Esophagus mucosa (tissue), 1 donor: ENCODE results near the gene MAL. TPM values are rescaled to one million over a fixed set of nuclear protein-coding genes. Genes with fewer than 3 reads are reported as not detected.
A peak's percentile ranks its signal among the peaks of the same experiment; 100 is the strongest.

Experiments
- ATAC-seq: fragments of 200-7000 bp; cut with Tn5 transposase; one replicate; pipeline ENCODE4 v1.9.1; 2020
- total RNA-seq: library from RNA; stranded (reverse); gene quantifications from one replicate; pipeline ENCODE4 v1.2.4, GENCODE V29; 2023
- donor health status: DM: yes; HTN: yes; CAD: no.

MAL gene
- total RNA-seq: 382 TPM

DNA sequence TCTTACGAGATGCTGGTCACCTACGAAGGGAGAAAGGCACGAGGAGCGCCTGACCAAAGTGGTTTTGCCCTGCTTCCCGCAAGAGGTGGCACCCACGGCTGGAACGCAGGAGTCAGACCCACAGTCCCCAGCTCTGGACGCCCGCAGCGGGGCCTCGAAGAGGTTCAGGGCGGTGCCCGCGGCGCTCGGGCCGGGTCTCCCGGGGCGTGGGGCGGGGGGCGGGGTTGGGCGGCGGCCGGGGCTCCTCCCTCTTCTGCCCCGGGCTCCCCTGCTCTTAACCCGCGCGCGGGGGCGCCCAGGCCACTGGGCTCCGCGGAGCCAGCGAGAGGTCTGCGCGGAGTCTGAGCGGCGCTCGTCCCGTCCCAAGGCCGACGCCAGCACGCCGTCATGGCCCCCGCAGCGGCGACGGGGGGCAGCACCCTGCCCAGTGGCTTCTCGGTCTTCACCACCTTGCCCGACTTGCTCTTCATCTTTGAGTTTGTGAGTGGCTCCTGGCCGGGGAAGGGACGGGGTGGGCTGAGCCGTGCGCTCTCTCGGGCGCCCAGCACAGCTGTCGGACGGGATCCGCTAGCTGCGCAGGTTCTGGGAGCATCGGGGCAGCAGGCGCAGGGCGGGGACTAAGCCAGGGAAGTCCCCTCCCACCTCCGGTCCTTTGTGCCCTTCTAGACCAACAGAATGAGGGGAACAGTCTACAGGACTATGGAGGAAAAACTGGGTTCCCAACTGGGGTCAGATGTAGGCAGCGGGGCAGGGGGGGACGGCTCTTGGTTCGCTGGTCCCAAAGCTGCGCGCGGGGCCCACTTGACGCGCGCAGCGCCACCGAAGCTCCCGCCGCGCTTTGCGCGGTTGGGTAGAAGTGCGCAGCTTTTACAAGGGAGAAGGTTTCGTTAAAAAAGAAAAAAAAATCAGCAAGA, at the start of gene MAL:
Gene MAL (plus strand): TSS at position 303 of the 914 bp plus-strand sequence. CDS start 85 bp downstream, at position 388.
- ATAC-seq: peak; percentile 51

DNA sequence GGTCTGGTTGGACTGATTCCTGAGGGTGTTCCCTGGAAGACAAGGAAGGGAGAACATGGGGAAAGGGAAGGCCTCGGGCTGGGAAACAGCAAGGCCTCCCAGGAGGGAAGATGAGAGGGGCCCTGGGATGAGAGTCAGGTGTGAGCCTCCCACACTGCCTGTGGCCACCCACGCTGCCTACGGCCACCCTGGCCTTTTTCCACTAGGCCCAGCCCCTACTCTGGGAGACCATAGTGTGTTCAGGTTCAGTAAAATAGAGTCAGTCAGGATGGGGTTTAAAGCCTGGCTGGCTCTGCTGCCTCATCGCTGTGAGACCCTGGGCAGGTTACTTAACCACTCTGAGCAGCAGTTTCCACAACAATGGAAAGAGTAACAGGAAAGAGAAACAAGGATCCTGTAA, 47.7 kb upstream of the MAL start:
- no peak for ATAC-seq

DNA sequence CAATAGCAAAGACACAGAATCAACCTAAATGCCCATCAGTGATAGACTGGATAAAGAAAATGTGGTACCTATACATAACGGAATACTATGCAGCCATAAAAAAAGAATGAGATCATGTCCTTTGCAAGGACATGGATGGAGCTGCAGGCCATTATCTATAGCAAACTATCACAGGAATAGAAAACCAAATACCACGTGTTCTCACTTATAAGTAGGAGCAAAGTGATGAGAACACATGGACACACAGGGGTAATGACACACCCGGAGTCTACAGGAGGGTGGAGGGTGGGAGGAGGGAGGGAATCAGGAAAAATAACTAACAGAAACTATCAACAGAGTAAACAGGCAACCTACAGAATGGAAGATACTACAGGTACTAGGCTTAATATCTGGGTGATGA, 46.6 kb upstream of the MAL start:
- no peak for ATAC-seq

DNA sequence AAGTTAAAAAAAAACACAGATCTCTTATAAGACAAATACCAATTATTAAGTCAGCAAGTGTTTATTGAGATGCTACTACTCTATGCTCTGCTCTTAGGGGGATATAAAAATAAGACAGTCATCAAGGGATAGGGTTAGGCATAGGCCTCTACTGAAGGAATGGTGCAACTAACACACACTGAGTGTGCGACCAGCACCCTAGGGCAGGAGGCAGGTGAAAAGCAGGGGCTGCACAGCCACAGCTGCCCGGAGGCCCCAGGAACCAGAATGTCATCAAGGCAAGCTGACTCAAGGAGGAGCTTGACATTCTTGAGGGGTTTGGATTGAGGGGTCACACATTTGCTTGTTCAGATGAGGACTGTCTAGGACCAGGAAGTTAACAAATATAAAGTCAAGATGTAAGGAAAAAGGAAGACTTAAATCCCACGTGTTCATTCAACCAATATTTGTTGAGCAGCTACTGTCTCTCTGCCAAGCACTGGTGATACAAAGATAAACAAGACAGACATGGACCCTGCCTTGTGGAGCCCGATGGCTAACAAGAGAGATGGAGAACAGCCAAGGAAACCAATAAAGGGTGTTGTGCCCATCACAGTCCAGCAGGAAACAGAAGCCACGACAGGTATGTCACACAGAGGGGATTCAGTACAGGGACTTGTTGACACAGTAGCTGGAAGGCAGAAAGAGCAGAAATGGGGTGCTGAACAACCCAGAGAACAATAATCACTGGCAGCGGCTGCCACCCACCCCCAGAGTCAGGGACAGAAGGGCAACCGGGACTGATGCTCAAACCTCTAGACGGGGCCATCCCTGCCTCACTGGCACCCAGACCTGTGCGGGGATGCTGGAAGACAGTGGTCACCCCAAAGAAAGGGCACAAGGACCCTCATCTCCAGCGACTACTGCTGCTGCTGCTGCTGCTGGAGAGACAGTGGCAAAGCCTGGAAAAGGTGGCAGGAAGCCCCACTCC, 45.8 kb upstream of the MAL start:
- ATAC-seq: no peak

DNA sequence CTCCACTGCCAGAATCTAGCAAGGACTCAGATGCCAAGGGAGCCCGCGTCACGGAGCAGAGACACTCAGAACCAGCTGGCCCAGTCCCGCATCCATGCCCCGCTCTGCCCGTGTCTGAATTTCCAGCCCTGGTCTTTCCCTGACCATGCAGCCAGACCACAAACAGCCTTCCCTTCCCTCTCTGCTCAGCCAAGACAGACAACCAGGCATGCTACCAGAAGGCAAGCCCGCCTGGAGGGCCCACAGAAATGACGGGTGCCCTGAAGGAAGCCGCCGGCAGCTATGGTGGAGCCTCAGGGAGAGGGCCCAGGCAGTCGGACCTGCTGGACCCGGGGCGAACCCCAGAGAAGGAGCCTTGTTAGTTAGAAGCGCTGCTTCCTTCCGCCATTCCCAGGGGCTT, 45.1 kb upstream of the MAL start:
- no peak for ATAC-seq

DNA sequence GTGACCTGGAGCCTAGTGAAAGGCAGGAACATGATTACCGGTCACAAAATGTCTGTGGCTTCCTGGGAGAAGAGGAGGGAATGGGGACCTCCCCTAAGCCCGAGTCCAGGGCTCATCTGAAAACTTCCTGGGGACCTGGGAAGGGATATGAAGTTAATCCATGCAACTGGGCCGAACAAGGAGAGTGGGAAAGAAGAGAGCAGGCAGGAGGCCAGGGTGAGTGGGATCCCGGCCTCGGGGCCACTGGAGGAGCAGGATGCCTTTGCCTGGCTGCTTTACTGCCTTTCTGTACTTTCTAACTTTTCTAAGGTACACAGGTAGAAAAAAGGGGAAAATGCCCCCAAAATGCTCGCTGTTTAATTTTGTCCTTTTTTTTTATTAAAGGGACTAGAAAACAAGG, 43.4 kb upstream of the MAL start:
- ATAC-seq: no peak

DNA sequence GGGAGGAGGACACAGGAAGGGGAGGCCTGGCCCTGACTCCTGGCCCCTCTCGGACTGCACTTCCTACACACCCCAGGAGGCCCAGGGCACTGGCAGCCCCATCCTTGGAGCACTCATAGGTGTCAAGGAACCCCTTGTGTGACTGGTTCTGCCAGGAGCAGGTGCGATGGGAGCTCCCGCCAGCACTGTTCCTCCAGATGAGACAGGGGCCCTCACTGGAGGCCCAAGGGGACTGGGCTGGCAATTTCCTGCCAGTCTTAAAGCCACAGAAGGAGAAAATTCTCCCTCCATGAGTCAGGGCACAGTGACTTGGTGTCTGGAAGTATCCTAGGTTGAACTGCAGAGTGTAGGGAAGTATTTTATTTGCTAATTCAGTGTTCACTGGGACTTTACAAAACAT, 42.8 kb upstream of the MAL start:
- peak; percentile 42 for ATAC-seq

DNA sequence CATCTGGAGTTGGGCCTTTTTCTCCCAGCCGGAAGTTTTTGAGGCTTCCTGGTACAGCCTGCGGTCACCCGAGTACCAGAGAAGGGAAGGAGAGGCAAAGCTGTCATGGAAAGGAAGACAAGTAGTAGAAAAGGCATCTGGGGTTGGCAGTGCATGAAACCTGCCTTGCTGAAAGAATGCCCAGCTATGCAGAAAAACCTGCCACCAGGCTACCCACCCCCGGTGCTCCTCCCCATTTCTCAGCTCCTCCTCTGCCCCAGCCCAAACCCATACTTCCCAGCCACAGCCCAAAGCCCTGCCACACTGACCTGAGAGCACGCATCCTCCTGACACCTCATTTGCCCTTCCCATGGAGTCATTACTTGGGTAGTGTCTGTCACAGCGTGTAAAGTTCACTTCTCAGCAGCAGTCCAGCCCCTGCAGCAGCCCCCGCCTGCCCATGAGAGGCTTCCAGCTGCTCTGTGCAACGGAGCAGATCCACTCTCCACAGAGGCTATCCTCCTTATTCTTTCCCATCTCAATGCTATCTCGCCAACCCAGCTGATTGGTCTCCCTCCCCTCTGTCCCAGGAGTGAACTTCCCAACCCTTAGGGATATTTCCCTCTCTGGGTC, 40.4 kb upstream of the MAL start:
- ATAC-seq: peak; percentile 94

DNA sequence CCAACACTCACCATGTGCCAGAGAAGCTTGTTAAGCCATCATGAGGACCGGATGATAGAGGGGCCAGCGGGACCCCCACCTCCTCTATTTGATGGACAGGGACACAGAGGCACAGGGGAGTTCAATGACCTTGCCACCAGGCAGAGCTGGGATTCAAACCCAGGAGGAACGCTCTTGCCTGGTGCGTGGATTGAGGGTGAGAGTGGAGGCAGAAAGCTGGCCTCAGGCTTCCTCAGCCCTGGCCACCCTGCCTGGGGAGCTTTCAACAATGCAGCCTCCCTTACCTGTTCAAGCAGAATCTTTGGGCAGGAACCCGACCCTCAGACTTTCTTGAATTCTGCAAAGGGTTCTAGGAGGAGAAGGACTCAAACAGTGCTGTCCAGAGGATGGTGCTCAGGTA, 39.9 kb upstream of the MAL start:
- no peak for ATAC-seq

DNA sequence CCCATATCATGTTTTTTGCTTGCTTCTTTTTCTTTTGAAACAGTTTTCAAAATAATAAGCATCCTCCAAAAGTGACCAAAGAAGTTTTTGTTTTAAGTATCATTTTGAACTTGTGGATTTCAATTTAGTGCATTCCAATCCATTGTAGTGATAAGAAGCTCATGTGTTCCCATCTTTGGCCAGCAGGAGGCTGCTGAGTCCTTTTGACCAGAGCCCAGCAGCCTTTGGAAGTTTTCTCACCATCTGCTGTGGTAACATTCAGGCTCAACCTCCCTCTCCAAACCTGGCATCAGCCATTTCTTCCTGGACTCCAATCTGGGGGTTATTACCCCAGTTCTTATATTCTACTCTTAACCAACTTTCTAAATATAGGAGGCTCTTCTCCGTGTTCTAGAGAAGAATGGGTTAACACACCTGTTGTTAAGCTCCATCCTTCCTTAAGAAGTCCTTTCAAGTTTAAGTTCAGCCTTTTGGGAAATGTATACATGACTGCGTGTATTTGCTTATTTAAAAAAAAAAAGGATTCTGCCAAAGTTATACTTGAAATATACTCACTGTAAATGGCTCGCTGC, 39.0 kb upstream of the MAL start:
- no peak for ATAC-seq

DNA sequence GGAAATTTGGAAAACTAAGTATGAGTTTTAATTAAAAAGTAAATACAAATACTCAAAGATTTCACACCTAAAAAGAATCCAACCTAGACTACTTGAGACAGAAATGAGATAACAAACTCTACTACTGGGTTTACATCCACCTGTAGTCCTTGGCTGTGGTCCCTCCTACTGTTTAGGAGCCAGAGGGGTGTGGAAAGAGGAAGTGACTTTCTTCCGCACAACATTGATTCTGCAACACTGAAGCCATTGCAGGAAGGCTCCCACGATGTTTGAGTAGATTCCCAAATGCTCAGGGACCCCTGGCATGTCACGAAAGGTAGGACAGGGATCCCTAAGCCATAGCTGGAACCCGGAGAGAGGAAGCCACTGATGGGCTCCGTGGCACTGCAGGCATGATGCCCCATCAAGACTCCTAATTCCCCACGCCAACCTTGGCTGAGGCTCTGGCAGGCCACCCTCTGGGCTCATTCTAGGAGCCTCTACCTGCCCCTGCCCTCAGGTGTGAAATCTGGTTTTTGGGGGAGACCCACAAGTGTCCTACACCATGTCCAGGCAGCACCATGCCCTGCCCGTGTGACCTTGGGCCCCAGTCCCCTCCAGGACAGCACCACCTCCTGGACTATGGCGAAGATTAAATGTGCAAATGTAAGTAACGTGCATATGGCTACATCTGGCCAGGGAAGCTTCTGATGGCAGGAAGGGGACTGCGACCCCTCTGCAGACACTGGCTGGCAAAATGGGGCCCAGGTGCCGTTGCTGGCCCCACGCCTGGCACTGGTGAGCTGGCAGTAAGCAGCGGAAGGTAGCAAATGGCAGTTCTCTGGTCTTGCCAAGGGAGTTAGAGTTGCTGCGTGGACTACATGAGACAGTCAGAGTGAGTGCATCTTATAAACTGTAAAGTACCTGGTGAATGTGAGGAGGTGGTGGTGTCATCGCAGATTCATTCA, 38.2 kb upstream of the MAL start:
- no peak for ATAC-seq

DNA sequence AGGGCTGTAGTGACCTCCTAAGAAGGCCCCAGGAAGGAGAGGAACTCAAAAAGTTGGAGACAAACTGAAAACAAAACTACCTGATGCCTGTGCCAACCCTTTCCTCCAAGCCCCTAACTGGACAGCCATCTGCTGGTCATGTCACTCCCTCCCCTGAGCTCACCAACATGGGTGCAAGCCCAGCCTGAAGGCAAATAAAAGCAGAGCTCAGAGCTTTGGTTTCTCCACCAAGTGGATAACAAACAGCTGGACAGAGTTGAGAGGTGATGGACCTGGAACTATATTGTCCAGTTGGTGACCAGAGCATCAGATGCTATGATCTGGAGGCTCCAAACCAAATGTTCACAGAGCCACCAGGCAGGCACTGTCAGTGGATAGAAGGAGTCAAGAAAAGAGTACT, 34.6 kb upstream of the MAL start:
- ATAC-seq: no peak

DNA sequence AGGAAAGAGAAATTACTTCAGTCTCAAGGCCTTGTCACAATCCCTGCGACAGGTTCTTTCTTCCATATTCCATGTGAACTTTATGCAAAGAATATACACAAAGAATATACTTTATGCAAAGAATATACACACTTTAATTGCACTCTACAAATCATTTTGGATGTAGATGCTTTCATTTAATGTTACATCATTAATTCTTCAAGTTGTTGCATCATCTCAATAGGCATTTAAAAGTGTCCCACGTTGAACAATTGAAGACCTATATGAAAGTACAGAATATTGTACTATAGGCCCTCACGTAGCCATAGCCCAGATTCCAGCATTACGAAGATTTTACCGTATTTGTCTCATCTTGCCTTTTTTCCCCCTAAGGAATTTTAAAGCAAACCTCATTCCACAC, 33.1 kb upstream of the MAL start:
- no peak for ATAC-seq

DNA sequence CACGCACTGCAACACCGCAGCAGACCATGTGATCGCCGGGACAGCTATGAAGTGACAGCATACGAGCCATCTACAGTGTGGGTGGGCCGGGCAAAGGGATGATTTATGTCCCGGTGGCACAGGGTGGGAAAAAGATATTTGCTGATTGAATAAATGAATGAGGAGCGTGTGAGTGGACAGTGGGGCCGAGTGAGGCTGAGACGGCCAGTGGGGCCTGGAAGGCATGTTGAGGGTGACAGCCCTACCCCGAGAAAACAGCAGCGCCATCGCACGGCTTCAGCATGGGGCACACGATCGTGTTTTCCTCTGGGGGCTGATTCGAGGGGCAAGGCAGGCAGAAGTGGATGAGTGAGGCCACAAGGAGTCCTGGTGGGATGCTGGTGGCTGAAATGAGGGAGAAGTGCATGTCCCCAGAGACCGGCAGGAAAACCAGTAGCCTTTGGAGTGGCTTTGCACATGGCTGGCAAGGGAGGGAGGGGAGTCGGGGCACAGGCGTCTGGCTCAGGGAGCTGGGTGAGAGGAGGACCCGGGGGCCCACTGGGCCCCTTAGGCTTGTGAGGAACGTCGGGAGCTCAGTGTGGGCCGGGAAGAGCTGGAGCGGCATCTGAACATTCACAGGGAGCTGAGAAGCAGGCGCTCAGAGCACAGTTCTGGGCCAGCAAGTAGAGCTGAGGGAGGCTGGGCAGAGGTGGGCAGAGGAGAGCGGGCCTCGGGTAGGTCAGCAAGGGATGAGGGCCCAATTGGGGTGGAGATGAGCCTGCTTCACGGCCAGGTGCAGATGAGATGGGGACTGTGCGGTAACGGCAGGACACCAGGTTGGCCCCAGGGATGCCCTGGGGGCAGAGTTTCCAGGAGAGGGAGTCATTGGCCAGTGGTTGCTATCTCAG, 32.1 kb upstream of the MAL start:
- no peak for ATAC-seq

DNA sequence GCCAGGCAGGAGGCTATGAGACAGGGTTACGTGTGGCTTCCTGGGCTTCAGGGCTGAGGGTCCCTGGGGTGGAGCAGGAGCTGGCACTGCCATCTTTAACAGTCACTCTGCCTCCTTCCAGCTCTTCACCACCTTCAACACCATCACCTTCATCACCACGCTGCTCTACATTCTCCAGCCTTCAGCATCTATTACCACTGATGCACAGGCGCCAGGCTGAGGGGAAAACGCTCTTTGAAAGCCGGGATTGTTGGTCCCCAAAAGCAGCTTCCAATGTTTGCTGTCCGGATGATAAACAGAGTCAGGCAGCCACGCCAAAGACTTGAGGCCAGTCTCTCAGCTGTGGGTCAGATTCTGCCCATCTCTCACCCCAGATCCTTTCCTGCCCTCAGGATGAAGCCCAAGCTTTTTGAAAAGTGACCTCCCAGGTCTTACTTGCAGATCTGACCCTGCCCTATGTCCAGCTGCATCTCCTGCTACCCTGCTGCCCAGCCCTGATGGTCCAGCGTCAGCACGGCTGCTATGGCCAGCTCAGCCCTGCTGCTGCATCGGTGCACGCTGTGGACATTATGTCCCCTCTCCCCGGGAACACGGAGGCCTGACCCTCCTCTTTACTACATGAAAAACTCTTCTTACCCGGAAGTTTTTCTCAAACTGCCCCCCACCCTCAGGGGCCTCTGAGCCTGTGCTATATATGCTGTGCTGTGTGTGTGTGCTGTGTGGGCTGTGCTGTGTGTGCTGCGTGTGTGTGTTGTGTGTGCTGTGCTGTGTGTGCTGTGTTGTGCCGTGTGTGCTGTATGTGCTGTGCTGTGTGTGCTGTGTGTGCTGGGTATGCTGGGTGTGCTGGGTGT, 31.2 kb upstream of the MAL start:
- no peak for ATAC-seq

DNA sequence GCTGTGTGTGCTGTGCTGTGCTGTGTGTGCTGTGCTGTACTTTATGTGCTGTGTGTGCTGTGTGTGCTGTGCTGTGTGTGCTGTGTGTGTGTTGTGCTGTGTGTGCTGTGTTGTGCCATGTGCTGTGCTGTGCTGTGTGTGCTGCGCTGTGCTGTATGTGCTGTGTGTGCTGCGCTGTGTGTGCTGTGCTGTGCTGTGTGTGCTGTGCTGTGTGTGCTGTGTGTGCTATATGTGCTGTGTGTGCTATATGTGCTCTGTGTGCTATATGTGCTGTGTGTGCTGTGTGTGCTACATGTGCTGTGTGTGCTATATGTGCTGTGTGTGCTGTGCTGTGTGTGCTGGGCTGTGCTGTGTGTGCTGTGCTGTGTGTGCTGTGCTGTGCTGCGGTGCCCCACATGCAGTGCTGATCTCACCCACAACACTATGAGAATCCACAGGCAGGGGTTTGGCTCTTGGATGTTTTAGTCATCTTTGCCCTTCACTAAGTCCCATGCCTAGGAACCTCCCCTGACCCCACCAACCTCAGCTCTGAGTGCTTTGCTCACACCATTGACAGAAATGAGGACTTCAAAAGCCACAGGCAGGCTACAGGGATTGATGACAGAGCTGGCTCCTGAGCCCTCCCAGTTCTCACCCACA, 30.5 kb upstream of the MAL start:
- no peak for ATAC-seq

DNA sequence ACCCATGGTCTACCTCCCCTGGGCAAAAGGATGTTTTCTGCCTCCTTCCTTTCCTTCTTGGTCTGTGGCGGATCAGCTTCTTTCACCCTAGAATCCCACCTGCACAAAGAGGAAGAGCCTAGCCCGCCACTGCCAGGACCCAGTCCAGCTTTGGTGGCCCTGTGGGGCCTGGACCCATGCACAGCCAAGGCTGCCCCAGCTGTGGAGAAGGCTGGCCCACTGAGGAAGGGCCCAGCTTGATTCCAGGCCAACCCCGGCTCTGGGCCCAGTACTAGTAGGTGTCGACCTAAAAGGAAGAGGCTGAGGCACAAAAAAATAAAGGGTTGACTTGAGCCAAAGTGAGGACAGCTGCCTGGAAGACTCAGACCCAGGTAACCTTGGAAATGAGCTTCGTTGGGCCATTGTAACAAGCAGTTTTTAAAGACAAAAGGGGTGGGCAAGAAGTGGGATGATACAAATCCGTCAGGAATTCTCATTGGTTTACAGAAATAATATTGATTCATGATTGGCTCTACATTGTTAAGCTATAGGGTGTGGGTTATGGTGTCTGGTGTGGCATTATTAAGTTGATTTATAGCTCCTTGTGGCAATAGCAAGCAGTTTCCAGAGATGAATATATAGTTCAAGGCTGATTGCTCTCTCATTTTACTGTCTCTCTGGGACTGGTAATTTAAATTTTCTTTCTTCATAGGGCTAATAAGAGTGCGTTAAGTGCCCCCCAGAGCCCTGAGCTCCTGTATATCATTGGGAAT, 29.8 kb upstream of the MAL start:
- no peak for ATAC-seq
